ENCODE data around the gene DELE1. TPM values are rescaled to one million over a fixed set of nuclear protein-coding genes. Genes with fewer than 3 reads are reported as not detected.

Gene DELE1
- total RNA-seq, 4 donors from 2014 or later = 76.0 to 144 (median 96.0) TPM

GRCh38 chr5:141898448-141899049 is 25.1 kb upstream of the DELE1 start:
- Histone ChIP-seq H3K27ac (no peak overlapping the region), H3K36me3 (no peaks in the 10 kb centered on the region), H3K4me3 (no peak overlapping the region), H3K27me3 (no peaks in the 10 kb centered on the region), H3K9me3 (no peaks in the 10 kb centered on the region), H3K4me1 (no peaks in the 10 kb centered on the region)
- DNase-seq = no peak
- TF ChIP-seq POLR2A (IDR thresholded peaks at IDR 0.05) (no peak), CTCF (IDR thresholded peaks at IDR 0.05) (no peak)

GRCh38 chr5:141902015-141902814 is 21.5 kb upstream of the DELE1 start:
- no peaks in the 10 kb centered on the region for H3K36me3 ChIP-seq
- H3K4me3 ChIP-seq = no peak overlapping the region
- TF ChIP-seq POLR2A (IDR thresholded peaks at IDR 0.05) (no peak), CTCF (IDR thresholded peaks at IDR 0.05) (no peak)

GRCh38 chr5:141903261-141903660 is 20.4 kb upstream of the DELE1 start:
- Histone ChIP-seq H3K36me3 (no peaks in the 10 kb centered on the region), H3K4me3 (no peak overlapping the region), H3K27ac (no peak overlapping the region), H3K27me3 (no peaks in the 10 kb centered on the region), H3K9me3 (no peaks in the 10 kb centered on the region), H3K4me1 (no peaks in the 10 kb centered on the region)
- no peak for TF ChIP-seq POLR2A (IDR thresholded peaks at IDR 0.05)
- no peak for TF ChIP-seq CTCF (IDR thresholded peaks at IDR 0.05)
- DNase-seq = no peak

More at GRCh38 chr5:141902015-141902814, 21.5 kb upstream of the DELE1 start:
- DNase-seq = no peak
- Histone ChIP-seq H3K27ac (no peak overlapping the region), H3K27me3 (no peaks in the 10 kb centered on the region), H3K9me3 (no peaks in the 10 kb centered on the region), H3K4me1 (no peaks in the 10 kb centered on the region)

GRCh38 chr5:141904551-141904950 is 19.1 kb upstream of the DELE1 start:
- Histone ChIP-seq H3K27ac (no peak overlapping the region), H3K36me3 (no peaks in the 10 kb centered on the region), H3K27me3 (no peaks in the 10 kb centered on the region), H3K4me3 (no peak overlapping the region), H3K4me1 (no peaks in the 10 kb centered on the region), H3K9me3 (no peaks in the 10 kb centered on the region)
- TF ChIP-seq CTCF (IDR thresholded peaks at IDR 0.05) (no peak), POLR2A (IDR thresholded peaks at IDR 0.05) (no peak)
- no peak for DNase-seq

GRCh38 chr5:141906517-141906916 is 17.2 kb upstream of the DELE1 start:
- no peak for DNase-seq
- Histone ChIP-seq H3K4me3 (no peak overlapping the region), H3K9me3 (no peaks in the 10 kb centered on the region), H3K4me1 (no peaks in the 10 kb centered on the region), H3K36me3 (no peaks in the 10 kb centered on the region), H3K27me3 (no peaks in the 10 kb centered on the region), H3K27ac (no peak overlapping the region)
- TF ChIP-seq POLR2A (IDR thresholded peaks at IDR 0.05) = no peak

- Histone ChIP-seq H3K27ac (no peak overlapping the region), H3K9me3 (no peaks in the 10 kb centered on the region), H3K4me3 (no peak overlapping the region), H3K4me1 (no peaks in the 10 kb centered on the region), H3K27me3 (no peaks in the 10 kb centered on the region), H3K36me3 (no peaks in the 10 kb centered on the region)
- TF ChIP-seq CTCF (IDR thresholded peaks at IDR 0.05) = no peak
- no peak for TF ChIP-seq POLR2A (IDR thresholded peaks at IDR 0.05)
- DNase-seq = no peak
Observed at GRCh38 chr5:141906972-141907371, 16.7 kb upstream of the DELE1 start.
